ENCODE results near the gene RHCE. TPM values are rescaled to one million over a fixed set of nuclear protein-coding genes. Genes with fewer than 3 reads are reported as not detected.
"Not testable (repeated sequence)": the region's sequence is repeated elsewhere in the genome, so short reads cannot be mapped to it uniquely, and the experiment has no call there.

Gene RHCE
- total and polyA plus RNA-seq, 4 donors: 0.42 to 89.9 (median 0.69) TPM

- not testable (repeated sequence) for H3K27me3 ChIP-seq (ENCODE audit: control insufficient read depth in 4 of 4, insufficient read depth in 4 of 4, low read length in 3 of 4)
- TF ChIP-seq GABPA (IDR thresholded peaks at IDR 0.05 in 1 of 2, conservative IDR thresholded peaks at IDR 0.05 in 1 of 2): peak in 1 of 2 donors; percentile 3
These were observed 83.0 kb downstream of the RHCE start for GRCh38 chr1:25337483-25338187.

GRCh38 chr1:25336922-25337354, 83.7 kb downstream of the RHCE start:
- not testable (repeated sequence) for DNase-seq (ENCODE audit: low spot score)
- under 1% methylated on average over 26 of the region's 29 CpGs for WGBS

More at GRCh38 chr1:25337483-25338187, 83.0 kb downstream of the RHCE start:
- not testable (repeated sequence) for H3K36me3 ChIP-seq (ENCODE audit: control insufficient read depth in 4 of 4, insufficient read depth in 3 of 4, low read depth in 1 of 4, low read length in 3 of 4); H3K9me3 ChIP-seq (ENCODE audit: control insufficient read depth in 4 of 4, low read length in 3 of 4)
- Histone ChIP-seq H3K4me1 (ENCODE audit: control insufficient read depth in 4 of 4, insufficient read depth in 4 of 4, low read length in 3 of 4) (peaks cover 3 to 12% (median 8%) of the 10 kb centered on the region in 4 donors), H3K27ac (ENCODE audit: low read depth in 1 of 2, low read length in 2 of 2) (peak overlapping the region; percentile 94 to 96), H3K4me3 (ENCODE audit: low read depth in 1 of 3, low read length in 3 of 3) (peak overlapping the region in 2 of 3 donors; percentile 82 to 99), H3K9ac (ENCODE audit: low read depth in 1 of 2, low read length in 2 of 2) (peak overlapping the region in 1 of 2 donors; percentile 53)
- DNase-seq (ENCODE audit: low spot score): peak; percentile 38
- under 1% methylated on average over 24 of the region's 39 CpGs for WGBS

GRCh38 chr1:25329950-25330349, 90.7 kb downstream of the RHCE start:
- WGBS: 49% methylated on average over 5 of the region's 5 CpGs
- H3K9ac ChIP-seq (ENCODE audit: low read depth in 1 of 2, low read length in 2 of 2); DNase-seq (ENCODE audit: low spot score): not testable (repeated sequence)

More at GRCh38 chr1:25336922-25337354, 83.7 kb downstream of the RHCE start:
- H3K27me3 ChIP-seq (ENCODE audit: control insufficient read depth in 4 of 4, insufficient read depth in 4 of 4, low read length in 3 of 4); H3K9me3 ChIP-seq (ENCODE audit: control insufficient read depth in 4 of 4, low read length in 3 of 4); H3K36me3 ChIP-seq (ENCODE audit: control insufficient read depth in 4 of 4, insufficient read depth in 3 of 4, low read depth in 1 of 4, low read length in 3 of 4): not testable (repeated sequence)
- H3K4me3 ChIP-seq (ENCODE audit: low read depth in 1 of 3, low read length in 3 of 3): peak overlapping the region; percentile 50 to 95 (median 79)
- peaks cover 3 to 12% (median 8%) of the 10 kb centered on the region in 4 donors for H3K4me1 ChIP-seq (ENCODE audit: control insufficient read depth in 4 of 4, insufficient read depth in 4 of 4, low read length in 3 of 4)
- H3K27ac ChIP-seq (ENCODE audit: low read depth in 1 of 2, low read length in 2 of 2): peak overlapping the region; percentile 41 to 61
- H3K9ac ChIP-seq (ENCODE audit: low read depth in 1 of 2, low read length in 2 of 2): peak overlapping the region in 1 of 2 donors; percentile 83

GRCh38 chr1:25329336-25329735, 91.3 kb downstream of the RHCE start:
- H3K4me1 ChIP-seq (ENCODE audit: control insufficient read depth in 4 of 4, insufficient read depth in 4 of 4, low read length in 3 of 4); H3K4me3 ChIP-seq (ENCODE audit: low read depth in 1 of 3, low read length in 3 of 3); DNase-seq (ENCODE audit: low spot score); H3K9ac ChIP-seq (ENCODE audit: low read depth in 1 of 2, low read length in 2 of 2); H3K36me3 ChIP-seq (ENCODE audit: control insufficient read depth in 4 of 4, insufficient read depth in 3 of 4, low read depth in 1 of 4, low read length in 3 of 4); H3K27ac ChIP-seq (ENCODE audit: low read depth in 1 of 2, low read length in 2 of 2); H3K27me3 ChIP-seq (ENCODE audit: control insufficient read depth in 4 of 4, insufficient read depth in 4 of 4, low read length in 3 of 4); H3K9me3 ChIP-seq (ENCODE audit: control insufficient read depth in 4 of 4, low read length in 3 of 4): not testable (repeated sequence)
- WGBS: 72% methylated on average over 5 of the region's 5 CpGs

More at GRCh38 chr1:25329950-25330349, 90.7 kb downstream of the RHCE start:
- not testable (repeated sequence) for H3K27ac ChIP-seq (ENCODE audit: low read depth in 1 of 2, low read length in 2 of 2); H3K9me3 ChIP-seq (ENCODE audit: control insufficient read depth in 4 of 4, low read length in 3 of 4); H3K4me1 ChIP-seq (ENCODE audit: control insufficient read depth in 4 of 4, insufficient read depth in 4 of 4, low read length in 3 of 4); H3K36me3 ChIP-seq (ENCODE audit: control insufficient read depth in 4 of 4, insufficient read depth in 3 of 4, low read depth in 1 of 4, low read length in 3 of 4); H3K27me3 ChIP-seq (ENCODE audit: control insufficient read depth in 4 of 4, insufficient read depth in 4 of 4, low read length in 3 of 4); H3K4me3 ChIP-seq (ENCODE audit: low read depth in 1 of 3, low read length in 3 of 3)

- H3K27ac ChIP-seq (ENCODE audit: low read depth in 1 of 2, low read length in 2 of 2); H3K36me3 ChIP-seq (ENCODE audit: control insufficient read depth in 4 of 4, insufficient read depth in 3 of 4, low read depth in 1 of 4, low read length in 3 of 4); H3K9me3 ChIP-seq (ENCODE audit: control insufficient read depth in 4 of 4, low read length in 3 of 4); DNase-seq (ENCODE audit: low spot score); H3K4me3 ChIP-seq (ENCODE audit: low read depth in 1 of 3, low read length in 3 of 3); H3K27me3 ChIP-seq (ENCODE audit: control insufficient read depth in 4 of 4, insufficient read depth in 4 of 4, low read length in 3 of 4); H3K4me1 ChIP-seq (ENCODE audit: control insufficient read depth in 4 of 4, insufficient read depth in 4 of 4, low read length in 3 of 4); H3K9ac ChIP-seq (ENCODE audit: low read depth in 1 of 2, low read length in 2 of 2): not testable (repeated sequence)
- 61% methylated on average over 4 of the region's 4 CpGs for WGBS
These were observed 91.8 kb downstream of the RHCE start for GRCh38 chr1:25328791-25329185.

GRCh38 chr1:25327864-25328790, 92.5 kb downstream of the RHCE start:
- no CpG with 5 or more reads among the region's 17 CpGs for WGBS
- not testable (repeated sequence) for H3K27ac ChIP-seq (ENCODE audit: low read depth in 1 of 2, low read length in 2 of 2); H3K4me3 ChIP-seq (ENCODE audit: low read depth in 1 of 3, low read length in 3 of 3); H3K4me1 ChIP-seq (ENCODE audit: control insufficient read depth in 4 of 4, insufficient read depth in 4 of 4, low read length in 3 of 4); H3K9me3 ChIP-seq (ENCODE audit: control insufficient read depth in 4 of 4, low read length in 3 of 4); H3K9ac ChIP-seq (ENCODE audit: low read depth in 1 of 2, low read length in 2 of 2); H3K36me3 ChIP-seq (ENCODE audit: control insufficient read depth in 4 of 4, insufficient read depth in 3 of 4, low read depth in 1 of 4, low read length in 3 of 4); H3K27me3 ChIP-seq (ENCODE audit: control insufficient read depth in 4 of 4, insufficient read depth in 4 of 4, low read length in 3 of 4); DNase-seq (ENCODE audit: low spot score)

- H3K4me1 ChIP-seq (ENCODE audit: control insufficient read depth in 4 of 4, insufficient read depth in 4 of 4, low read length in 3 of 4); H3K27me3 ChIP-seq (ENCODE audit: control insufficient read depth in 4 of 4, insufficient read depth in 4 of 4, low read length in 3 of 4); DNase-seq (ENCODE audit: low spot score); H3K4me3 ChIP-seq (ENCODE audit: low read depth in 1 of 3, low read length in 3 of 3); H3K9ac ChIP-seq (ENCODE audit: low read depth in 1 of 2, low read length in 2 of 2); H3K36me3 ChIP-seq (ENCODE audit: control insufficient read depth in 4 of 4, insufficient read depth in 3 of 4, low read depth in 1 of 4, low read length in 3 of 4); H3K27ac ChIP-seq (ENCODE audit: low read depth in 1 of 2, low read length in 2 of 2); H3K9me3 ChIP-seq (ENCODE audit: control insufficient read depth in 4 of 4, low read length in 3 of 4): not testable (repeated sequence)
- WGBS: 99% methylated on average over 3 of the region's 3 CpGs
These were observed 96.2 kb downstream of the RHCE start for GRCh38 chr1:25324407-25324806.

- not testable (repeated sequence) for H3K9ac ChIP-seq (ENCODE audit: low read depth in 1 of 2, low read length in 2 of 2); H3K27ac ChIP-seq (ENCODE audit: low read depth in 1 of 2, low read length in 2 of 2); DNase-seq (ENCODE audit: low spot score); H3K4me1 ChIP-seq (ENCODE audit: control insufficient read depth in 4 of 4, insufficient read depth in 4 of 4, low read length in 3 of 4); H3K27me3 ChIP-seq (ENCODE audit: control insufficient read depth in 4 of 4, insufficient read depth in 4 of 4, low read length in 3 of 4); H3K9me3 ChIP-seq (ENCODE audit: control insufficient read depth in 4 of 4, low read length in 3 of 4); H3K36me3 ChIP-seq (ENCODE audit: control insufficient read depth in 4 of 4, insufficient read depth in 3 of 4, low read depth in 1 of 4, low read length in 3 of 4); H3K4me3 ChIP-seq (ENCODE audit: low read depth in 1 of 3, low read length in 3 of 3)
- WGBS: 95% methylated on average over 8 of the region's 9 CpGs
These were observed 98.5 kb downstream of the RHCE start for GRCh38 chr1:25322127-25322526.

Data from liver (tissue), 9 donors.